GM21526 (cell line): ENCODE measurements around the gene ARL8B.
A peak's percentile ranks its signal among the peaks of the same experiment; 100 is the strongest.
"Not testable (repeated sequence)": the region's sequence is repeated elsewhere in the genome, so short reads cannot be mapped to it uniquely, and the experiment has no call there.

ENCODE experiments used
- ATAC-seq: cut with Tn5 transposase; IDR thresholded peaks from one replicate; pipeline ENCODE4 v1.9.1; 2021; ENCODE audit warnings: moderate library complexity; ENCODE audit not compliant: unreplicated experiment, low FRiP score

Gene ARL8B

GRCh38 chr3:5106933-5107334 is 15.2 kb upstream of the ARL8B start:
- not testable (repeated sequence) for ATAC-seq

GRCh38 chr3:5110337-5110736 is 11.8 kb upstream of the ARL8B start:
- no peak for ATAC-seq

- ATAC-seq: no peak
Observed at GRCh38 chr3:5112043-5112442, 10.0 kb upstream of the ARL8B start.

- not testable (repeated sequence) for ATAC-seq
Observed at GRCh38 chr3:5113726-5114125, 8.4 kb upstream of the ARL8B start.

- peak; percentile 74 for ATAC-seq
Observed at GRCh38 chr3:5115506-5116162, 6.5 kb upstream of the ARL8B start.

- no peak for ATAC-seq
Observed at GRCh38 chr3:5116538-5116937, 5.6 kb upstream of the ARL8B start.

- ATAC-seq: no peak
Observed at GRCh38 chr3:5120446-5120845, 1.6 kb upstream of the ARL8B start.

GRCh38 chr3:5122741-5123706 is 932 bp downstream of the ARL8B start:
- peak; percentile 5 for ATAC-seq

- ATAC-seq: no peak
Observed at GRCh38 chr3:5123937-5124336, 1.8 kb downstream of the ARL8B start.

GRCh38 chr3:5126586-5126985 is 4.5 kb downstream of the ARL8B start:
- ATAC-seq: no peak

- no peak for ATAC-seq
Observed at GRCh38 chr3:5128849-5129248, 6.8 kb downstream of the ARL8B start.

GRCh38 chr3:5133239-5134018 is 11.3 kb downstream of the ARL8B start:
- ATAC-seq: no peak

- no peak for ATAC-seq
Observed at GRCh38 chr3:5134019-5134391, 11.9 kb downstream of the ARL8B start.

- no peak for ATAC-seq
Observed at GRCh38 chr3:5134499-5134898, 12.4 kb downstream of the ARL8B start.

- peak; percentile 68 for ATAC-seq
Observed at GRCh38 chr3:5136211-5136918, 14.3 kb downstream of the ARL8B start.

- ATAC-seq: no peak
Observed at GRCh38 chr3:5136919-5137429, 14.9 kb downstream of the ARL8B start.

- no peak for ATAC-seq
Observed at GRCh38 chr3:5138214-5138981, 16.3 kb downstream of the ARL8B start.

GRCh38 chr3:5140230-5140621 is 18.1 kb downstream of the ARL8B start:
- peak; percentile 30 for ATAC-seq

GRCh38 chr3:5140839-5141238 is 18.7 kb downstream of the ARL8B start:
- ATAC-seq: no peak
